Activated CD4-positive, alpha-beta T cell treated with anti-CD3 and anti-CD28 coated beads for 4 hours (primary cell): ENCODE data around the gene ADPRH.
"Not testable (repeated sequence)": the region's sequence is repeated elsewhere in the genome, so short reads cannot be mapped to it uniquely, and the experiment has no call there.

Experiments
- DNase-seq, 2 donors: peaks; one replicate each; pipeline ENCODE4 v3.0.0-alpha.2; 2020

The ADPRH gene

GRCh38 chr3:119560160-119560559 lies 19.1 kb upstream of the ADPRH start:
- DNase-seq: no peak

- peak in 1 of 2 donors; percentile 35 for DNase-seq
Observed at GRCh38 chr3:119562307-119562961, 16.9 kb upstream of the ADPRH start.

- DNase-seq: not testable (repeated sequence)
Observed at GRCh38 chr3:119563334-119563733, 16.0 kb upstream of the ADPRH start.

- DNase-seq: no peak
Observed at GRCh38 chr3:119569156-119569555, 10.1 kb upstream of the ADPRH start.

- no peak for DNase-seq
Observed at GRCh38 chr3:119570229-119570628, 9.1 kb upstream of the ADPRH start.

GRCh38 chr3:119571230-119571629 lies 8.1 kb upstream of the ADPRH start:
- no peak for DNase-seq

GRCh38 chr3:119571688-119572087 lies 7.6 kb upstream of the ADPRH start:
- DNase-seq: no peak

- no peak for DNase-seq
Observed at GRCh38 chr3:119575507-119575906, 3.8 kb upstream of the ADPRH start.

GRCh38 chr3:119580067-119580760 lies 922 bp downstream of the ADPRH start:
- DNase-seq: no peak

GRCh38 chr3:119582178-119582577 lies 2.9 kb downstream of the ADPRH start:
- peak; percentile 21 to 26 for DNase-seq

GRCh38 chr3:119585208-119585607 lies 5.9 kb downstream of the ADPRH start:
- DNase-seq: no peak

- no peak for DNase-seq
Observed at GRCh38 chr3:119585856-119586570, 6.7 kb downstream of the ADPRH start.

- no peak for DNase-seq
Observed at GRCh38 chr3:119586733-119587172, 7.5 kb downstream of the ADPRH start.

GRCh38 chr3:119588112-119588511 lies 8.8 kb downstream of the ADPRH start:
- peak in 1 of 2 donors; percentile 19 for DNase-seq

GRCh38 chr3:119589102-119589773 lies 9.9 kb downstream of the ADPRH start:
- DNase-seq: no peak

- no peak for DNase-seq
Observed at GRCh38 chr3:119590706-119591105, 11.4 kb downstream of the ADPRH start.

GRCh38 chr3:119592861-119593260 lies 13.6 kb downstream of the ADPRH start:
- no peak for DNase-seq

- no peak for DNase-seq
Observed at GRCh38 chr3:119594066-119594465, 14.8 kb downstream of the ADPRH start.

- not testable (repeated sequence) for DNase-seq
Observed at GRCh38 chr3:119594929-119595328, 15.6 kb downstream of the ADPRH start.

GRCh38 chr3:119595639-119596334 lies 16.5 kb downstream of the ADPRH start:
- DNase-seq: no peak

GRCh38 chr3:119596398-119596797 lies 17.1 kb downstream of the ADPRH start:
- DNase-seq: no peak

- no peak for DNase-seq
Observed at GRCh38 chr3:119597548-119598288, 18.4 kb downstream of the ADPRH start, which contains the start of gene PLA1A. PLA1A (plus strand) TSS chr3:119597885; CDS start chr3:119597914, 29 bp downstream.
